Left lung (tissue), 10 donors: ENCODE measurements around the gene ERC2. TPM values are rescaled to one million over a fixed set of nuclear protein-coding genes. Genes with fewer than 3 reads are reported as not detected.

Experiments used
- ATAC-seq: fragments of 200-7000 bp; cut with Tn5 transposase; one replicate; pipeline ENCODE4 v1.9.1; 2020; ENCODE audit warnings: moderate library complexity
- DNase-seq, 4 donors: peaks; one replicate each; pipeline ENCODE4 v3.0.0-alpha.2; 2013 to 2020
- H3K27ac ChIP-seq, 2 donors: fragments of 200-600 bp; sonication (generic) in 1 of 2; one replicate each; pipeline versions ENCODE4 v1.5.0 to v1.8.0; 2020 to 2021
- H3K27me3 ChIP-seq, 2 donors: fragments of 200-600 bp; sonication (generic) in 1 of 2; one replicate each; pipeline versions ENCODE4 v1.5.0 to v1.8.0; 2020 to 2021
- H3K36me3 ChIP-seq, 2 donors: fragments of 200-600 bp; sonication (generic) in 1 of 2; one replicate each; pipeline versions ENCODE4 v1.5.0 to v1.8.0; 2020 to 2021
- H3K4me1 ChIP-seq, 2 donors: fragments of 200-600 bp; one replicate each; pipeline ENCODE4 v1.8.0; 2021
- H3K4me3 ChIP-seq, 2 donors: fragments of 200-600 bp; sonication (generic) in 1 of 2; one replicate each; pipeline versions ENCODE4 v1.5.0 to v1.8.0; 2020 to 2021; ENCODE audit warnings: mild to moderate bottlenecking in 1 of 2
- H3K9me3 ChIP-seq, 2 donors: fragments of 200-600 bp; sonication (generic) in 1 of 2; one replicate each; pipeline versions ENCODE4 v1.5.0 to v1.8.0; 2020 to 2021
- CTCF ChIP-seq, 2 donors: fragments of 200-600 bp; sonication (generic) in 1 of 2; IDR thresholded peaks; one replicate each; pipeline versions ENCODE4 v1.5.0 to v1.8.0; 2021; ENCODE audit warnings: antibody characterized with exemption in 2 of 2
- intact Hi-C, 2 donors: fragments of 100-400 bp; cut with DNase I; formaldehyde crosslinking; loops; one replicate each; pipeline versions ENCODE4 v1.11.2 to v1.14.2; 2022
- polyA plus RNA-seq, 6 donors: library from polyadenylated mRNA; unstranded; fragments of 120-200 nt; gene quantifications; one replicate each; pipeline ENCODE4 v1.2.1, GENCODE V29; 2013; ENCODE audit not compliant: insufficient read length in 6 of 6
- total RNA-seq, 2 donors: library from RNA; stranded (reverse); fragmentation: NEBNext Ultra II Directional; extraction: Animal tissue kit (Norgen Biotek cat#: 25700); gene quantifications; one replicate each; pipeline ENCODE4 v1.2.1, GENCODE V29; 2021
- donor health status: DM: no; HTN: yes; CAD: no.
- donor health status: DM: no; HTN: no; CAD: no.

Gene ERC2
- total and polyA plus RNA-seq, 8 donors: 1.6 to 3.3 (median 2.1) TPM

GRCh38 chr3:56410576-56410975 is 57.7 kb downstream of the ERC2 start:
- H3K4me3 ChIP-seq: no peak overlapping the region
- H3K4me1 ChIP-seq: no peaks in the 10 kb centered on the region
- TF ChIP-seq CTCF (IDR thresholded peaks at IDR 0.05): no peak
- no peak for ATAC-seq
- no peak for DNase-seq
- no peaks in the 10 kb centered on the region for H3K9me3 ChIP-seq
- no peaks in the 10 kb centered on the region for H3K36me3 ChIP-seq
- H3K27me3 ChIP-seq: no peaks in the 10 kb centered on the region
- H3K27ac ChIP-seq: no peak overlapping the region
- intact Hi-C loops: no loop called here

- H3K36me3 ChIP-seq: no peaks in the 10 kb centered on the region
- no peak overlapping the region for H3K4me3 ChIP-seq
- H3K27ac ChIP-seq: no peak overlapping the region
- intact Hi-C loops: no loop called here
- ATAC-seq (no peak), DNase-seq (no peak)
- no peaks in the 10 kb centered on the region for H3K27me3 ChIP-seq
- H3K4me1 ChIP-seq: no peaks in the 10 kb centered on the region
- TF ChIP-seq CTCF (IDR thresholded peaks at IDR 0.05): no peak
- H3K9me3 ChIP-seq: no peaks in the 10 kb centered on the region
Observed at GRCh38 chr3:56409790-56410189, 58.5 kb downstream of the ERC2 start.

- Histone ChIP-seq H3K27me3 (no peaks in the 10 kb centered on the region), H3K4me3 (no peak overlapping the region), H3K4me1 (no peaks in the 10 kb centered on the region), H3K9me3 (no peaks in the 10 kb centered on the region), H3K36me3 (no peaks in the 10 kb centered on the region), H3K27ac (no peak overlapping the region)
- intact Hi-C loops: no loop called here
- ATAC-seq (no peak), DNase-seq (peak in 1 of 4 donors; percentile 66)
- TF ChIP-seq CTCF (IDR thresholded peaks at IDR 0.05): no peak
Observed at GRCh38 chr3:56408761-56409196, 59.5 kb downstream of the ERC2 start.

- Histone ChIP-seq H3K4me3 (no peak overlapping the region), H3K27me3 (peaks cover 0 to 3% of the 10 kb centered on the region in 2 donors), H3K4me1 (no peaks in the 10 kb centered on the region), H3K36me3 (no peaks in the 10 kb centered on the region), H3K9me3 (no peaks in the 10 kb centered on the region), H3K27ac (no peak overlapping the region)
- TF ChIP-seq CTCF (IDR thresholded peaks at IDR 0.05): no peak
- intact Hi-C loops: no loop called here
- ATAC-seq (no peak), DNase-seq (no peak)
Observed at GRCh38 chr3:56406826-56407515, 61.3 kb downstream of the ERC2 start.

- Histone ChIP-seq H3K4me3 (no peak overlapping the region), H3K9me3 (no peaks in the 10 kb centered on the region), H3K27ac (no peak overlapping the region), H3K36me3 (no peaks in the 10 kb centered on the region), H3K4me1 (no peaks in the 10 kb centered on the region), H3K27me3 (peaks cover 0 to 5% of the 10 kb centered on the region in 2 donors)
- TF ChIP-seq CTCF (IDR thresholded peaks at IDR 0.05): no peak
- no peak for DNase-seq
- intact Hi-C loops: no loop called here
- no peak for ATAC-seq
Observed at GRCh38 chr3:56404884-56405283, 63.4 kb downstream of the ERC2 start.
